Hepatocyte (in vitro differentiated cells): Measurements from ENCODE around the gene PLXND1.

ENCODE experiments used
- EZH2 ChIP-seq: fragments of 200-600 bp; sonication (generic); IDR thresholded peaks from 2 replicates; pipeline ENCODE4 v1.6.1; 2016; ENCODE audit warnings: antibody characterized with exemption, mild to moderate bottlenecking, borderline replicate concordance
- EZH2phosphoT487 ChIP-seq: fragments of 200-600 bp; sonication (generic); IDR thresholded peaks from one replicate; pipeline ENCODE4 v1.6.1; 2018; ENCODE audit warnings: antibody characterized with exemption, mild to moderate bottlenecking, low read depth, moderate library complexity; ENCODE audit not compliant: unreplicated experiment, severe bottlenecking
- TF ChIP-seq, protein P1 (sequence below): fragments of 200-600 bp; sonication (generic); IDR thresholded peaks from 2 replicates; pipeline ENCODE4 v1.5.1; 2016; ENCODE audit warnings: antibody characterized with exemption, mild to moderate bottlenecking; ENCODE audit not compliant: poor library complexity

DNA sequence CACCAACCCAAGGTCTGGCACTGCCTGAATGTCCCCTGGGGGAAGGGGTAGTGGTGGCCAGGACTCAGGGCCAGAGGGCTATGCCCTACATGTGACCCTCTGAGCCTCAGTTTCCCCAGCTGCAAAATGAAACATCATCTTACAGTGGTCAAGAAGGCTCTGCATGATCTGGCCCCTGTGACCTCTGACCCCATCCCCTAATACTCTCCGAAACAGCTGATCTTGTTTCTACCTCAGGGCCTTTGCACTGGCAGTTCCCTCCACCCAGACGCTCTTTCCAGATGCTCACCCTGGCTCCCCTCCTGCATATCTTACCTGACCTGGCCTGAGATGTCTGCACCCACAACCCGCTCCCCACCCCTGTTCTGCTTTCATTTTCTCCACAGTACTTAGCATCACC, 21.8 kb downstream of the PLXND1 start:
- TF ChIP-seq, protein P1, sequence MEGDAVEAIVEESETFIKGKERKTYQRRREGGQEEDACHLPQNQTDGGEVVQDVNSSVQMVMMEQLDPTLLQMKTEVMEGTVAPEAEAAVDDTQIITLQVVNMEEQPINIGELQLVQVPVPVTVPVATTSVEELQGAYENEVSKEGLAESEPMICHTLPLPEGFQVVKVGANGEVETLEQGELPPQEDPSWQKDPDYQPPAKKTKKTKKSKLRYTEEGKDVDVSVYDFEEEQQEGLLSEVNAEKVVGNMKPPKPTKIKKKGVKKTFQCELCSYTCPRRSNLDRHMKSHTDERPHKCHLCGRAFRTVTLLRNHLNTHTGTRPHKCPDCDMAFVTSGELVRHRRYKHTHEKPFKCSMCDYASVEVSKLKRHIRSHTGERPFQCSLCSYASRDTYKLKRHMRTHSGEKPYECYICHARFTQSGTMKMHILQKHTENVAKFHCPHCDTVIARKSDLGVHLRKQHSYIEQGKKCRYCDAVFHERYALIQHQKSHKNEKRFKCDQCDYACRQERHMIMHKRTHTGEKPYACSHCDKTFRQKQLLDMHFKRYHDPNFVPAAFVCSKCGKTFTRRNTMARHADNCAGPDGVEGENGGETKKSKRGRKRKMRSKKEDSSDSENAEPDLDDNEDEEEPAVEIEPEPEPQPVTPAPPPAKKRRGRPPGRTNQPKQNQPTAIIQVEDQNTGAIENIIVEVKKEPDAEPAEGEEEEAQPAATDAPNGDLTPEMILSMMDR = no peak
- TF ChIP-seq EZH2 (no peak), EZH2phosphoT487 (no peak)
